HG03066 (cell line): ENCODE results near the gene XPO1.
"Not testable (repeated sequence)": the region's sequence is repeated elsewhere in the genome, so short reads cannot be mapped to it uniquely, and the experiment has no call there.

ENCODE experiments used
- ATAC-seq: cut with Tn5 transposase; IDR thresholded peaks from one replicate; pipeline ENCODE4 v1.9.1; 2021; ENCODE audit warnings: low read depth; ENCODE audit not compliant: unreplicated experiment

Gene XPO1

DNA sequence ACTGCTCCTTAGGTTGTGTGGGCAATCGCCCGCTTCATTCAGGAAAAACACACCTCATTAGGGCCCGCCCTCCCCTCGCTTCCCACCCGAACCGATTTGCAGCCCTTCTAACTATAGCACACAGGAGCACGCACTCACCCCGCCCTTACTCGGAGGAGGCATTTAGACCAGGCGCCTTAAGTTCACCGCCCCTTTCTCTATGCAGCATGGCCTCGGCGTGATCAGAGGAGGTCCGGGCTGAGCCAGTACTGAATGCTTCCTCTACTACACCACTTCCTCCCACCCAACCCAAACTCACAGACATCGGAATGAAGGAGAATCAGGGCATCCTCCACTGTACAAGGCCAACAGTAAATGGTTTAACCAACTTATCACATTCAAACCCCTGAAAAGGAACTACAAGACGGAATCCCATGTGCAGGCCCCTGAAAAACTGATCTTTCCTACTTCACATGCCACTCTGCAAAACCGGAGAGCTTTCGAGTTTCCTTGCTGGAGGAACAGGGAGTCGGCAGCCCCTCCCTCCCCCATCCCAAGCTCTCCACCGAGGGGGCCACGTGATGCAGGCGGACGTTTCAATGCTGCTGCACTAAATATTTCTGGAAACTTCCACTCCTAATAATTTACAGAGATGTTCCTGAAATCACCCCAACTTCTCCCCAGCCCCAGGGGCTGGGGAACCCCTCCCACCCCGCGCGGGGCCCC lies 1.4 kb downstream of the XPO1 start:
- ATAC-seq = peak; percentile 58

DNA sequence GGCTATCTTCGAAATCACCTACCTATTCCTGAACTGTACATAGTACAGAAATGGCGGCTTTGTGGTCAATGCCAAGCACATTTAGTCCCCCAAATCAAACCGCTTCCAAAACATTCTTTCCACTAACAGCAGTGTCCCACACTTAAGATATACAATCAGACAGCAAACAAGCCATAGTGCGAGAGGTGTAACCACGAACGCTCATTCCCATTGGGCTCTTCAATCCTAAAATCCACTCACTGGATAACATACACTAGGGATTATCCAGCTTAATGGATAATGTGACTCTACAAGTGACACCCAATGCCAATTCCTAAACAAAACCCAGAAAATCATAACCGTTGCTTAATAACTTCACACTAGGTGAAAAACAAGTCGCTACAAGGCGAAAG lies 2.0 kb downstream of the XPO1 start:
- no peak for ATAC-seq

DNA sequence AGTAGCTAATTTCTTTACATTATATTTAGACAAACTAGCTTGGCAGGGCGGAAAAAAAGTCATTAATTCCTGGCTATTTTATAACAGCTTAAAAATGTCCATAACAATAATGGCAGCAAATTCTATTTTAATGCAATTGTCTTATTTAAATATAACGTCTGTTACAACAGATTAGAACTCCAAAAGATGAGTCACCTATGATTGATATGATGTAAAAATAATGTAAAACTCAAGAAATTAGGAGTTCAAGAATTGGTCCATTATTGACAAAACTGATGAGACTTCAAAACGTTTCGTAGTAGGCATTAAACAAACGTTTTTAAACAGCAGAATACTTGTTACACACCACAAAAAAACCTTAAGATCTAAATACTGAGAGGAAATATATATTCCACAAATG lies 2.7 kb downstream of the XPO1 start:
- ATAC-seq = no peak

DNA sequence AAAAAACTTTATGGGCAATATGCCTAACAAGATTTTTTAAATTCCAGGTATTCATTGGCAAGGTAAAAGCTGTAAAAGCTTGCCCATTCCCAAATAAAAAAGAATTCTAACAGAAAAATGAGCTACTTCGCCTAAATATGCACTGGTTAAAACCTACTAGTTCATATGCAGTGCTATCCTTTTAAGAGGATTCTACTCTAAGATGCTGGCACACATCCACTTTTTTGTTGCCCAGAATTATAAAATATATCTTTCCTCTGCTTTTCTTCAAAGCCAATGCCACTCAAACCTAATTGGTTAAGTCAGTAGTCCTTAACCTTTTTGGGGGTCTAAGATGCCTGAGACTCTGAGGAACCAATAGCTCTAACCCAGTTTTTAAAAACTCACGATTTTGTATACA lies 3.2 kb downstream of the XPO1 start:
- no peak for ATAC-seq

DNA sequence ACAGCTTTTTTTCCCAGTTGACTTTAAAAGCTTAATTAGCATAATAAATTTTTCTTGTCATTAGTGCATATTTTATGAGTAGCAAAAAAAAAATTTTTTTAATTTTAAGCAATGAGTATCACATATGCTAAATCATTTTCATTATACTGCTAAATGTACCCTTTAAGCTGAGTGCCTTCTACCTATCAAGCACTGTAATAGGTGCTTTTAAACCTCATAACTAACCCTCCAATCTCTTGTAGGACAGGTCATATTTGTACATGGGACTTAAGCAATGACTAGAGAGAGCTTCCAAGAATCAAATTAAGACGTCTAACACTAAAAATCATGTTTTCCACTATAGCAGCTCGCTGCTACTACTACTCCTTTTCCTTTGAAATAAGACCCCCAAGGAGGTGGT lies 7.4 kb downstream of the XPO1 start:
- no peak for ATAC-seq

DNA sequence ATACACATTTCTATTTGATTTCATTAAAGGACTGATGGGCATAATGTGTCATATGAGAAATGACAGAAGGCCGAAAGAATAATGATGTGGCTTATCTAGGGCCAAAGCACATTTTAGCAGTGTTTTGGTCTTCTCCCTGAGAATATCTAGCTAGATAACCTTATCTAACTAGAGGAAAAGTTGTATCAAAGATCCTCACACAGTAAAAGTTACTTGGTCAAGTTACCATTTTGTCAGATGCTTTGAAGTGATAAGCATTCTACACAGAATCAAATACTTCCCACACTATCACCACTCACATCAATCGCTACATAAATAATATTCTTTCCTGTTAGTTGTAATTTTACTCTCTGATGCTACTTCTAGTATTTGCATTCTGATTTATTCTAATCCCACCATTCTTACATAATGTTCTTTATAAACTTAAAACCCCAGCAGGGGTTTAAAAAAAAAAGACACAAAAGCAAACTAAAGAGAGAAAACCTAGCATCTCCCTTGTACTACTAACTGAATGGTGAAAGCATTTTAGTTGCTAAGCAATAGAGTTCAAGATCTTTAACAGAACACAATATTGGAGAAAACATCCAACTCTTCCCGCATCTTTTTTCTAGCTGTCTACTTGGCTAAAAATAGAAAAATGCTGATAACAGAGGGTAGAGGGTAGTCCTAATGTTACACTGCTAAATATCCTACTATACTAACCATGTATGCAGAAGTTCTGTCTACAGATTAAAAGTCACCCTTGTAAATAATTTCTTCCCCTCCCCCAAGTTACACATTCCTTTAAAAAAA lies 8.0 kb downstream of the XPO1 start:
- no peak for ATAC-seq

DNA sequence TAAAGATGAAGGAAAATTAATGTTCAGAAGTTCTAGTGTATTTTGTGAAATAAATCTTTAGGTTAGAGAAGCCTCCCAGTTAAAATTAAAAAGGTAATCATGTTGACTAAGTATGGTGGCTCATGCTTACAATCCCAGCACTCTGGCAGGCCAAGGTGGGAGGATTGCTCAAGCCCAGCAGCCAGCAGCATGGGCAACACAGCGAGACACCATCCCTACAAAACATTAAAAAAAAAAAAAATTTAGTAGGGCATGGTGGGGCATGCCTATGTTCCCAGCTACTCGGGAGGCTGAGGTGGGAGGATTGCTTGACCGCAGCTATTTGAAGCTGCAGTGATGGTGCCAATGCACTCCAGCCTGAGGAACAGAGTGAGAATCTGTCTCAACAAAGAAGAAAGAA lies 17.9 kb downstream of the XPO1 start:
- ATAC-seq = no peak

DNA sequence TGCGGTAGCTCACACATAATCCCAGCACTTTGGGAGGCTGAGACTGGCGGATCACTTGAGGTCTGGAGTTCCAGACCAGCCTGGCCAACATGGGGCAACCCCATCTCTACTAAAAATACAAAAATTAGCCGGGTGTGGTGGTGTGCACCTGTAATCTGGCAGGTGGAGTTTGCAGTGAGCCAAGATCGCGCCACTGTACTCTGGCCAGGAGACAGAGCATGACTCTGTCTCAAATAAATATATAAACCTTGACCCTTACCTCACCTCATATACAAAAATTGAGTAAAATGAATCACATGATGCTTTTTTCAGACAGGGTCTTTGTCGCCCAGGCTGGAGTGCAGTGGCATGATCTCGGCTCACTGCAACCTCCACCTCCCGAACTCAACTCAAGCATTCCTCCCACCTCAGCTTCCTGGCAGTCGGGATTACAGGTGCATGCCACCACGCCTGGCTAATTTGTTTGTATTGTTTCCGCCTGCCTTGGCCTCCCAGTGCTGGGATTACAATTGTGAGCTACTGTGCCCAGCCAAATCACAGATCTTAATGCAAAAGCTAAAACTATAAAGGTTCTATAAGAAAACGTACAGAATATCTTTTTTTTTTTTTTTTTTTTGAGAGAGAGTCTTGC lies 25.3 kb downstream of the XPO1 start:
- no peak for ATAC-seq

DNA sequence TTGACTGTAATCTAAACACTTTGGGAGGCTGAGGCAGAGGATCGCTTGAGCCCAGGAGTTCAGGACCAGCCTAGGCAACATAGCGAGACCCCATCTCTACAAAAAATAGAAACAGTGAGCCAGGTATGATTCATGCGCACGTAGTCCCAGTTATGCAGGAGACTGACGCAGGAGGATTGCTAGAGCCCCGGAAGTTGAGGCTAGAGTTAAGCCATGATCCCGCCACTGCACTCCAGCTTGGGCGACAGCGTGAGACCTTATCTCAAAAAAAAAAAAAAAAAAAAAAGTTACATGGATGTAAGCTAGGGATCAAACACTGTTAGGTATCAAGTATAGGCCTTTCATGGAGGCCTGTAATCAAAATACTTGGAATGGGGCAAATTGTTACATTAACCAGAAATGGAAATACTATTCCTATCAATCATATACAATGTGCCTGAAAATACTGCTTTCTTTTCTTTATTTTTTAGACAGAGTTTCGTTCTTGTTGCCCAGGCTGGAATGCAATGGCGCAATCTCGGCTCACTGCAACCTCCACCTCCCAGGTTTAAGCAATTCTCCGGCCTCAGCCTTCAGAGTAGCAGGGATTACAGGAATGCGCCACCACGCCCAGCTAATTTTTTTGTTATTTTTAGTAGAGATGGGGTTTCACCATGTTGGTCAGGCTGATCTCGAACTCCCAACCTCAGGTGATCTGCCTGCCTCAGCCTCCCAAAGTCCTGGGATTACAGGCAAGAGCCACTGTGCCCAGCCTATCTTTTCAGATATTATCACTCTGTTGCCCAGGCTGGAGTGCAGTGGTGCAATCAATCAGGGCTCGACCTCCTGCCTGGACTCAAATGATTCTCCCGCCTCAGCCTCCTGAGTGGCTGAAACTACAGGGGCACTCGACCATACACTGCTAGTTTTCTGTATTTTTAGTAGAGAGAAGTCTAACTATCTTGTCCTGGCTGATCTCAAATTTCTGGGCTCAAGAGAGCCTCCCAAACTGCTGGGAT lies 27.2 kb downstream of the XPO1 start:
- ATAC-seq = no peak

DNA sequence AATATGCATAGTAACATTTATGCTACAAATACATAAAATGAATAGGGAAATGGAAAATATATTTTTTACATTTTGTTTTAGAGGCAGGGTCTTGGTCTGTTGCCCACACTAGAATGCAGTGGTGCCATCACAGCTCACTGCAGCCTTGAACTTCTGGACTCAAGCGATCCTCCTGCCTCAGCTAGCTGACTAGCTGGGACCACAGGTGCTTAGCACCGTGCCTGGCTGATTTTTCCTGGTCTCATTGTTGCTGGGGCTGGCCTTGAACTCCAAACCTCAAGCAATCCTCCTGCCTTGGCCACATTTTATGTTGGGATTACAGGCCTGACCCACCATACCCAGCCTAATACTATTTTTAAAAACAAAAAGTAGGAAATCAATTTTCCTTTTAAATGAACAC lies 33.2 kb downstream of the XPO1 start:
- no peak for ATAC-seq

DNA sequence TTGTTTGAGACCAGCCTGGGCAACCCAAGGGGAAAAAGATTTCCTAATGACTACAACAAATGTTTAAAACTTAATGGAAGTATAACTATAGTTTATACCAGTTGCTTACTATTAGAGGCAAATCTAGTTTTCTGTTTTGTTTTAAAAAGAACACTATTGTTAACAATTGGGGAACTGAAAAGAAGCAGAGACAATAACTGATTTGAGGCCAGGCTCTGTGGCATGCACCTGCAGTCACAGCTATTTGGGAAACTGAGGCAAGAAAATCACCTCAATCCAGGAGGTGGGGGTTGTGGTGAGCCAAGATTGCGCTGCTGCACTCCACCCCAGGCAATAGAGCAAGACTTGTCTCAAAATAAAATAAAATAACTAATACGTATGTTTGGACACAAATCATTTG lies 39.1 kb downstream of the XPO1 start:
- no peak for ATAC-seq

DNA sequence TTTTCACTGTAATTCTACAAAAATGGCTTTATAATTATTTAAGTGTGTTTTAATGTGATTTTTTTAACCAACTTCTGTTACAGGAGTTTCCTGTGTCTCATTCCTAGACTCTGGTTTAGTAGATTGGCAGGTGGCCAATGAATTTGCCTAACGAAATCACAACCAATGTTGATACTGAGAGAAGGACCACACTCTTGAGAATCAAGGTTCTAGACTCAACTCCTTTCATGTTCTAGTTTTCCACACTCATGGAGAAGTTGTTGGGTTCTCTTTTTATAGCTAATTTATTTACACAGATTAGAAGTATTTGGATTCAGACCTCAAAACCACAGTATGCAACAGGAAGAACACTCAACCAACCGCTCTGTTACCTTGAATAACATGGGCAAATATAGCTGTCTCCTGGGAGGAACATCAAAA lies 44.6 kb downstream of the XPO1 start:
- ATAC-seq = no peak

DNA sequence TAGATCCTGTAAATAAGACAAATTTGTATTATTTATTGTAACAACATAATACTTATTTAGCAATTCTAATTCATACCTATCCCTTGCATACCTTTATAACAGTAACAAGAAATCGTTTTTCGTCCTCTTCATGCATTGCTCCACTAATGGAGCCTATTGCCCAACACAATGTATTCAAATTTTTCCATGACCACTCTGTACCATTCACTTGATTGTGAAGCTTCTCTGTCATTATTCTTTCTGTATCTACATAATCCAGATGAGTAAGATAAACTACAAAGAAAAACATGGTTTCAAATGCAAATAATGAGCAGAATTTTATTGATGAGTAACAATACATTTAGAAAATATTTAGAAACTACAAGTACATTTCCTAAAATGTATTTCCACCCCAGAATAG lies 45.7 kb downstream of the XPO1 start:
- ATAC-seq = no peak

DNA sequence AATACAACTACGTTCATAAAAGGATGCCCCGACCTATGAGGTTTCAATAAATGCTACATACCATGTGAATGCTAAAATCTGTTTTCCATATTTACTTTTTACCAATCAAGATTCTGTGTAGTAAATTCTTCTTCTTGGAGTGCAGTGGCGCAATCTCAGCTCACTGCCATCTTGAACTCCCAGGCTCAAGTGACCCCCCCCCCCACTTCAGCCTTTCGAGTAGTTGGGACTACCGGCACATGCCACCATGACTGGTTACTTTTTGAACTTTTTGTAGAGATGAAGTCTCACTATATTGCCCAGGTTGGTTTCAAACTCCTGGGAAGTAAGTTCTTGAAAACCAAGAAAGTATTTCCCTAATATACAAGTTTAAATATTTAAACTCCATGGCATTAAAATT lies 52.9 kb downstream of the XPO1 start:
- ATAC-seq = no peak

DNA sequence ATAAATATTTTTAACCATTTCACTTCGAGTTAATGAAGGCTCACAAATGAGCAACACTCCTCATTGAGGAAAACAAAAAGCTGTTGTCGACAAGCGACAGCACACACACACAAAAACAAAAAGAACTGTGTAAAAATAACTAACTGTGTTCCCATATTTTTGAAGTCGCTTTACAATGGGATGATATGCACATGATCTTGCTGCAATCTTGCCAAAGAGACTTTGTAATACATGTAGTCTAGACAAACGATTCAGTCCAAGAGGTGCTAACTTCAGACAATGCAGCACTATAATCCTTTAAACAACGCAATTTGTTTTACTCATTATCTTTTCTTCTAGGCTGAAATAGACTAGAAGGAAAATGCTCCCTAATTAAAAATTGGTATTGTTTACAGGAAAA lies 60.1 kb downstream of the XPO1 start:
- no peak for ATAC-seq

DNA sequence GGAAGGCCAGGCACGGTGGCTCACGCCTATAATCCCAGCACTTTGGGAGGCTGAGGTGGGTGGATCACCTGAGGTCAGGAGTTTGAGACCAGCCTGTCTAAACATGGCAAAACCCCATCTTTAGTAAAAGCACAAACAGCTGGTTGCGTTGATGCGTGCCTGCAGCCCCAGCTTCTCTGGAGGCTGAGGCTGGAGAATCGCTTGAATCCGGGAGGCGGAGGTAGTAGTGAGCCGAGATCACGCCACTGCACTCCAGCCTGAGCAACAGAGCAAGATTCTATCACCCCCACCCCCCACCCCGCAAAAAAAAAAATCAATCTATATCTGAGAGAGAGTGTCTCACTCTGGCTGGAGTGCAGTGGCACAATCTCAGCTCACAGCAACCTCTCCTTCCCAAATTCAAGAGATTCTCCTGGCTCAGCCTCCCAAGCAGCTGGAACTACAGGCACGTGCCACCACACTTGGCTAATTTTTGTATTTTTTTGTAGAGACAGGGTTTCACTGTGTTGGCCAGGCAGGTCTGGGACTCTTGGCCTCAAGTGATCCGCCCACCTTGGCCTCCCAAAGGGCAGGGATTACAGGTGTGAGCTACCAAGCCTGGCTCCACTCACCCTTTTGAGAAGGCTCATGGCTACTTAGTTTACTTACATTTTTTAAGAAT lies 61.1 kb downstream of the XPO1 start:
- ATAC-seq = not testable (repeated sequence)

DNA sequence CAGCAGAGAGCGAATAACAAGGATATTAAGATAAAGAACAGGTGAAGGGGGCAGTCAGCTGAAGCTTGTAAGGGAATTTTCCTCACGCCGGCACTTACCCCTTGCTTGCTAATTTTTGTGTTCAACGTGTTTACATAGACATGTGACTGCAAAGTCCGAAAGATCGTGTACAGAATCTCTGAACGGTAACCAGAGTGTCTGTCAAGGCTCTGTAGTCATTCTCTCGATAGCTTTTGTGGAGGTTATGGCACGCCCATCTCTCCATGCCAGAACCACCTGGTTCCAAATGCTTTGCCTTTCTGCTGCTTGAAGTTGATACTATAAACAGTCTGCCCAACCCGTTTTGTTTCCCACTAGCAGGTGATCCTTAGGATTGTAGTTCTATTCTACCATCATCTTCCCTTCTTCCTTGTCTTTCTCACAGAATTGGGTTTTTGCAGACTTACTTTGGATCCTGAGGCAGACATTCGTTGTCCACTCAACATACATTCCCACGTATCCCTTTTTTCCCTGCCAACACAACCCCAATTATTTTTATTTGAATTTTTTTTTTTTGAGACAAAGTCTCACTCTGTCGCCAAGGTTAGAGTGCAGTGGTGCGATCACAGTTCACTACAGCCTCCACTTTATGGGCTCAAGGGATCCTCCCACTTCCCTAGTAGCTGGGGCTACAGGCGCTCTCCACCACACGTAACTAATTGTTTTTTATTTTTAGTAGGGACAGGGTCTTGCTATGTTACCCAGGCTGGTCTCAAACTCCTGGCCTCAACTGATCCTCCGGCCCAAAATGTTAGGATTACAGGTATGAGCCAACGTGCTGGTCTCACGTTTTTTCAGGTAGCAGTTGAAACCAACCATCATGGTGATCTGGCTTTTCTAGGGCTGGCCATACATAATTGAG lies 66.0 kb downstream of the XPO1 start:
- ATAC-seq = no peak

DNA sequence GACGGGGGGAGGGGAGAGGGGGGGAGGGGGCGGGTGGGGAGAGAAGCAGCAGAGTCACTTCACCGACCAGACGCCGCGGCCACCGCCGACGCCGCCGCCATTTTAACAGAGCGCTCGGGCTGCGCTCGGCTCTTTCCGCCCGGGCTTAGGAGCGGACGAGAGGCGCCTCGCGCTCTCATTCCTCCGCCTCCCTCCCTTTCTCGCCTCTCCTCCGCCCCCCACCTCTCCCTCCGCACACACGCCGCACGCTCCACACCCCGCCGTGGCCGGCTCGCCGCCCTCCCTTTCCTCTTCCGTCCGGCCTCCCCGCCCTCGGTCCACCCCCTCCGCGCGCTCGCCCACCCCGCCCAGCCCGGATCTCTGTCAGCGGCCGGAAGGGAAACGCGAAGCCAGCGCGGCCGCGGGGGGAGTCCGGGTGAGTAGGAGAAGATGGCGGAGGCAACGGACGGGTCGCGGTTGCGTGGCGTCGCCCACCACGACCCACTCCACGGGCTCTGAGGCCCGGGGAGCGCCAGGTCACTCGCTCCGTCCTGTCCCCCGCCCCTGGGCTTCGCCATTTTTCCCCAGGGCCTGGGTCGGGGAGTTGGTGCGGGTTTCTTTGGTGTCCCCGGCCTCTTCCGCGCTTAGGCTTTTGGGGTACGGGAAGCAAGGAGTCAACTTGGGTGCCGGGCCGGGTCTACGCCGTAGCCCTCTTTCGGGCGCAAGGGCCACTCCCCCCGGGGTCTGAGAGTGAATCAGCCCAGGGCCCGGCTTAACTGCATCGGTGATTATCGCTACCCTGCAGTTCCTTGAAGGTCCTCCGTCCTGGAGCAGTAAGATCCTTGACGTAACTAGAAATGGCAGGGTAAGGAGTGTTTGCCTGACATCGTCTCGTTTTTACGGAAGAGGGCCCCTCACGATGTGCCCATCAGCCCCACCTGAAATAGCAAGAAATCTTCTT lies 66.9 kb downstream of the XPO1 start, which contains the start of gene USP34:
Gene USP34 (minus strand): TSS at position 123 of the 940 bp plus-strand sequence. CDS start 395 bp downstream, outside the sequence.
- ATAC-seq = peak; percentile 80
